ENCODE measurements around the gene BRCA1. TPM values are rescaled to one million over a fixed set of nuclear protein-coding genes. Genes with fewer than 3 reads are reported as not detected.

BRCA1 gene
- total RNA-seq, 4 donors from 2014 or later, result 2.4 to 10.9 (median 5.5) TPM

DNA sequence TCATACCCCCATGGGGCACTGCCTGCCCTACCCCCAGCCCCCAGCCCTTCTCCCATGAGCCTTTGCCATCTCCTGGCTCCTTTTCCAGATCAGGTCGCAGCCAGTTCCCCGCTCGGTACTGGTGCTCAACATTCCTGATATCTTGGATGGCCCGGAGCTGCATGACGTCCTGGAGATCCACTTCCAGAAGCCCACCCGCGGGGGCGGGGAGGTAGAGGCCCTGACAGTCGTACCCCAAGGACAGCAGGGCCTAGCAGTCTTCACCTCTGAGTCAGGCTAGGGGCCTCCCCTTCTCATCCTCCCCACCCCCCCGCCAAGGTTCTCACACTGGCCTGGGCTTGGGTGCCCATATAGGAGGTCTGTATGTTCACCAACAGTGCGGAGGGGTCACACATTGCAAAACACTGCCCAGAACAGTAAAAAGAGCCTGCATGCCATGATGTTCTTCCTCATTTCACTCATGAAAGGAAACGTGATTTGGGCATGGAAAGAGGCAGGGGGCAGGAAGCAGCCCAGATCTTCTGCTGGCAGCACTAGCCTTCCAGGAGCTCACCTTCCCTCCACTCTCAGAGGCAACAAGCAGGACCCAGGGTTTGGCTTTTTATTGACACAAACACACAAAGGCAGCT lies 111.0 kb downstream of the BRCA1 start:
- TF ChIP-seq, protein P1, sequence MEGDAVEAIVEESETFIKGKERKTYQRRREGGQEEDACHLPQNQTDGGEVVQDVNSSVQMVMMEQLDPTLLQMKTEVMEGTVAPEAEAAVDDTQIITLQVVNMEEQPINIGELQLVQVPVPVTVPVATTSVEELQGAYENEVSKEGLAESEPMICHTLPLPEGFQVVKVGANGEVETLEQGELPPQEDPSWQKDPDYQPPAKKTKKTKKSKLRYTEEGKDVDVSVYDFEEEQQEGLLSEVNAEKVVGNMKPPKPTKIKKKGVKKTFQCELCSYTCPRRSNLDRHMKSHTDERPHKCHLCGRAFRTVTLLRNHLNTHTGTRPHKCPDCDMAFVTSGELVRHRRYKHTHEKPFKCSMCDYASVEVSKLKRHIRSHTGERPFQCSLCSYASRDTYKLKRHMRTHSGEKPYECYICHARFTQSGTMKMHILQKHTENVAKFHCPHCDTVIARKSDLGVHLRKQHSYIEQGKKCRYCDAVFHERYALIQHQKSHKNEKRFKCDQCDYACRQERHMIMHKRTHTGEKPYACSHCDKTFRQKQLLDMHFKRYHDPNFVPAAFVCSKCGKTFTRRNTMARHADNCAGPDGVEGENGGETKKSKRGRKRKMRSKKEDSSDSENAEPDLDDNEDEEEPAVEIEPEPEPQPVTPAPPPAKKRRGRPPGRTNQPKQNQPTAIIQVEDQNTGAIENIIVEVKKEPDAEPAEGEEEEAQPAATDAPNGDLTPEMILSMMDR (IDR thresholded peaks at IDR 0.05; ENCODE audit: low read depth), result no peak

- TF ChIP-seq, protein P1 (IDR thresholded peaks at IDR 0.05; ENCODE audit: low read depth), result no peak
Measured at GRCh38 chr17:43013296-43013695, 111.9 kb downstream of the BRCA1 start.

GRCh38 chr17:43011728-43012472 lies 113.3 kb downstream of the BRCA1 start:
- TF ChIP-seq, protein P1 (IDR thresholded peaks at IDR 0.05; ENCODE audit: low read depth), result no peak

DNA sequence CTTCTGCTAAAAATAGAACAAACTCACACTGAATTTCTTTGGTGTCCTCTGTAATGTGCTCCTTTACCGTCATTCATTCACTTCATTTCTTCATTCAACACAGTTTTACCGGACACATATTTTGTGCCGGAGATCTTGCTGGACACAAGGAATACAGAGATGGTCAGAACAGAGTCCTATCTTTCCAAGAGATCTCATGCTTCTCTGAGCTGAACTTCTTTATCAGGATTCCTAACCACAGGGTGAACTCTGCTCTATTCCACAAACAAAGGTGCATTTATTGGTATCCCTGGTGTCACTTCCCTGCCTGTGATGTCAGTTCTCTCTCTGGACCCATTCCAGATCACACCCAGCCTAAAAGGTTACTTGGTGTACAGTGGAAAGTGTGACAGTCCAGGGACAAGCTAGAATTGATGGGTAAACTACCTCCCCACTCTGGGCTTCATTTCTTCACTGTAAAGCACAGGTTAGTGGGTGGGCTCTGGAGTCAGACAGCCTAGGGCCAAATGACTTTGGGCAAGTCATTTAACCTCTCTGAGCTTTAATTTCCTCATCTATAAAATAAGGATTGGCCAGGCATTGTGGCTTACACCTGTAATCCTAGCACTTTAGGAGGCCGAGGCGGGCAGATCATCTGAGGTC lies 114.4 kb downstream of the BRCA1 start:
- TF ChIP-seq, protein P1 (IDR thresholded peaks at IDR 0.05; ENCODE audit: low read depth), result no peak

DNA sequence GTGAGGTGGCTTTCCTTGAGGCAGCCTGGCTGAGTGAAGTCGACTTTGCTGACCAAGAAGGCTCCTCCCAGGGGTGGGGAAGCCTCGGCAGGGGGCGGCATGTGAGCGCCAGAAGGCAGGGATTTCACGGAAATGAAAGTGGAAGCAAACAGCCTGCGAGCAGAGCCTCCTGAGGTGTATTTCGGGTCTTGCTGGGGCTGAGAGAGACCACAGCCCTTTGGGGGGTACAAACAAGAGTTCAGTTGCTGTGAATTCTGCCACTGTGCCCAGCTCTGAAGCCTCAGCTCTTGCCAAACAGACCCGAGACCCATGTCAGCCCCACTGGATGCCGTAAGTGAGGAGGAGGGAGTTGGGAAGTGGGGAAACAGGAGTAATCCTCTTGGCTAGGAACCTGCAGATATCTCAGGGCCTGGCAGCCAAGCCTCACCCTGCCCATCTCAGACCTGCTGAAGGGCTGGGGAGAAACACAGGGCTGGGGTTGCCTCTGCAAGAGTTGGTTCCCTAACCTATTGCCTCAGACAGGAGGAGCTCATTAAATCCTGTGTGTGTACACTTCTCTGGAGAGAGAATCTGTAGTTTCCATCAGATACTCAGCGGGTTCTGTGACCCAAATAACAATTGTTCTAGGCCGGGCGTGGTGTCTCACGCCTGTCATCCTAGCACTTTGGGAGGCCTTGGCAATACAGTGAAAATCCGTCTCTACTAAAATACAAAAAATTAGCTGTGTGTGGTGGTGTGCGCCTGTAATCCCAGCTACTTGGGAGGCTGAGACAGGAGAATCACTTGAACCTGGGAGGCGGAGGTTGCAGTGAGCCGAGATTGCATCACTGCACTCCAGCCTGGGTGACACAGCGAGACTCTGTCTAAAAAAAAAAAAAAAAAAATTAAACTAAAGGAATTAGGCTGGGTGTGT lies 118.3 kb downstream of the BRCA1 start, which contains the start of gene IFI35:
TSS of gene IFI35 (plus strand) at position 146 of the 913 bp plus-strand sequence. CDS start at position 310, 164 bp downstream.
- TF ChIP-seq, protein P1 (IDR thresholded peaks at IDR 0.05; ENCODE audit: low read depth), result no peak

- TF ChIP-seq, protein P1 (IDR thresholded peaks at IDR 0.05; ENCODE audit: low read depth), result no peak
Measured at GRCh38 chr17:43003542-43004172, 121.5 kb downstream of the BRCA1 start.
